ENCODE results near the gene LPAR3.

The LPAR3 gene

DNA sequence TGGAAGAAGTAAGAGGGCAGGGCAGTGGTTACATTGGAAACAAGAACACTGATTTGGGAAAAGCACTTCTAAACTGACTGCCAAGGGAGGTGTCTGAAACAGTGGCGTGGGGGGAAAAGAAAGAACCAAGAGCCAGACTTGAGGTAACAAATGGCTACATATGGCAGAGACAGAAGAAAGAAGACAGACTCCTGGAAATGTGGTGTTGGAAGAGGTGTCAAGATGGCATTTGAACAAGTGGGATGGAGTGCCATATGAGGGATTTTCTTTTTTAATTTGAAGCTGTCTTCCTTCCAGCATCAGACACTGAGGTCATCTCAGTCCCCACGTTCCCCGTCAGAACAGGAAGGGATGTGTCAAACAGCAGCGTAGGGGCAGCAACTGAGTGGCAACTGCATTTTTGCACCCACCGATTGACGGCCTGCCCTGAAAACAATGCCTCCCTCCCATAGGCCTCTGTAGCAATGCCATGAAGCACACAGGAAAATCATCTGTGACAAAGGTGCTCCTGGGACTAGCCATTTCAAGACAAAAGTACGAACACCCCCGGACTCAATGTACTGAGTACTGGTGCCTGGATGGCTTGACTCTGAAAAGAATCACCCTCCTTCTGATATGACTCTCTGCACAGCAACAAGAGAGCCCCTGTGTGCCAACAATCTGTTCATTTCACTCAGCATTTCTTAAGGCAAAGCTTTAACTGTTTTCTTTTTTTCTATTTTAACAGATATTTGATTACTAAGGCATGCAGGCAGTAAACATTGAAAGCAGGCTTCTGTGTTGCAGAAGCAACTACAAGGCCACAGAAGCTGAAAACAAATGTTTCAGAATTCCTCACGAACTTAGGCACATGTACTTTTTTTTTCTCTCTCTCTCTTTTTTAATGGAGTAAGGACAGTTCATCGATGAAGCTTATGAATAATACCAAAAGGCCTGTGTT, 37.0 kb downstream of the LPAR3 start:
- DNase-seq: no peak

DNA sequence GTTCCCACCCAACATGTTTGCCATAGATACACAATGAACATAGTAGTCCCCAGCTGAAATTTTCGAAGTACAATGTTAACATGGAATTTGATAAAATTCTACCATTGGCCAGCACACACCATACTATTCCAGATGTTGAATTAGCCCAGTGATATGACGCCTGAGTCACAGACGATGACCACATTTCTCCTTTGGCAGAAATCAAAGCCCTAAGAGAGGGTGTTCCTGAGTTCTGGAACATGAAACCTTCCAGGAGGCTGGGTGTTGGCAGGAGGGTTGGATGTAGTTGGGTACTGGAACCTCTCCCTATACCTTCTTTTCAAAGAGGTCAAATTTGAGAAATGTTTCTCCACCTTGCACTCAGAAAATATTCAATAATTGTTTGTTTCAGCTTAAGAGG, 37.8 kb downstream of the LPAR3 start:
- no peak for DNase-seq

- no peak for DNase-seq
Observed at GRCh38 chr1:84853741-84854721, 39.0 kb downstream of the LPAR3 start.

- DNase-seq: no peak
Observed at GRCh38 chr1:84851839-84852238, 41.2 kb downstream of the LPAR3 start.

DNA sequence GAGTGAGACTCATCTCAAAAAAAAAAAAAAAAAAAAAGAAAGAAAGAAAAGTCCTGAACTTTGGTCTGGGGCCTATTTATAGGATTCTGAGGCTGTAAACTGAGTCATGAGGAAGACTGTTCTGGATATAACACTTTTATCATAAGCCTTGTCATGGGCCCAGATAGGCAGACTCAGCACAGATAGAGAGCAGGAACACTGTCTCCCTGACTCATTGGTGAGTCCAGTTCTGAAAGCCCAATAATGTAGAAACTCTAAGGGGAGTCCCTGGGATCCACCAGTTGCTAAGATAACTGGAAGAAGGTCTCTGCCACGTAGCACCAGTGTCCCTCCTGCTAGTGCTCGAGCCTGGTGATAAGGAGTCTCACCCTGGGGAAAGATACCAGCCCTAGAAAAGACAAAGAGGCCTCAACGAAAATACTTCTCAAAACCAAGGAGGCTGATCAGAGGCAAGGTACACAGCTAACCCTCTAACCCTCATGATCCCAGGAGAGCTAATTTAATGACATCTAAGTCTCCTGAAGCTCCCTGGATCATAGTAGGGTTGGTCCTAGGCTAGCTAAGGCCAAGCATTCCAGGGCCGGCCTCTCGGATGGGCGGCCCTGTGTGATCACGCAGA, 43.5 kb downstream of the LPAR3 start:
- DNase-seq: no peak

GRCh38 chr1:84847253-84848250, 45.5 kb downstream of the LPAR3 start:
- DNase-seq: no peak

DNA sequence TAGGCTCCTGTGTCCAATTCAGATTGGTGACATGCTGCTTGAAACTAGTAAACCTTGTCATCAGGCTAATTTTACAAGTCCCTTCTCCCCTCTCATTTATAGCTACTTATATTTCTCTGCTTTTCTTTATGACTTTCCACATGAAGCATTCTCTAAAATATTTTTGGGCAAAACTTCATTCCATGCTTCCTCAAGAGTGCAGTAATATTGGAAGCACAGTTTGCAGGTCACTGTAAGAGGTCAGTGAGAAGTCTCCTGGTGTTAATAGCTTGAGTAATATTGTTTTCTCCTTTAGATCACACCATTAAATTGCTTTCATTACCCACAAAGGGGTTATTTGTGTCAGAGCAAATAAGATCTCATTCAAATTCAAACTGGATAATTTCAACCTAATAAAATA, 46.6 kb downstream of the LPAR3 start:
- no peak for DNase-seq

DNA sequence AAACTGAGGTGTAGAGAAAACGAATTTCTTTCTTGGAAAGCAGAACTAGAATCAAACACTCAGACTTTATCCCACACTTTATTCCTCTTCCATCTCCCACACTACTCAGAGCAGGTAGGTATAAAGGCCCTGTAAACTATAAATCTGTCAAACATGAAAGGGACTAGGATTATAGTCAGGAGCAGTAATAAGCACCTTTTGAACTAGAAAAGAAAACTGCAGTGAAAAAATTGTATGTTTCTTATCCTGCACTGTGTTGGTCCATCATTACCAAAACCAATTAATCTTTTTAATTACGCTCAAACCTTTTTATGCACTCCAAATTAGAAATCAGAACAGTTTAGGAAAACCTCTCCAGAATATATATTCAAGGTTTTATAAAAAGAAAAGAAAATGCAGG, 47.6 kb downstream of the LPAR3 start:
- DNase-seq: no peak

DNA sequence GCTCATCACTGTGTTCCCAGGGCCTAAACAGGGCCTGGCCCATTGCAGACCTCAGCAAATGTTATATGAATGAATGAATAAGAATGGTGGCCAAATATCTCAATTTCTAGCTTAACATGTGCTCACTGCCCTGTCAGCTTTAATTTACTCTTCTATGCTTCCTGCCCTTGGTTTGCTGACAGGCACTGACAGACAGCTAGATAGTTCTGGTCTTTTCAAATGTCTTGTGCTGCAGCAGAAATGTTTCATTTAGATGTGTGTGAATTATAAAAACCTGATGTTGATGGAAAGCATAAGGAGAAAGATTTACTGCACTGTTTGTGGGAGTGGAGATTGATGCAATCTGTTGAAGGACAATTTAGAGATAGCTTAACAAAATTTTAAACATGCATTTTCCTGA, 48.9 kb downstream of the LPAR3 start:
- DNase-seq: no peak

DNA sequence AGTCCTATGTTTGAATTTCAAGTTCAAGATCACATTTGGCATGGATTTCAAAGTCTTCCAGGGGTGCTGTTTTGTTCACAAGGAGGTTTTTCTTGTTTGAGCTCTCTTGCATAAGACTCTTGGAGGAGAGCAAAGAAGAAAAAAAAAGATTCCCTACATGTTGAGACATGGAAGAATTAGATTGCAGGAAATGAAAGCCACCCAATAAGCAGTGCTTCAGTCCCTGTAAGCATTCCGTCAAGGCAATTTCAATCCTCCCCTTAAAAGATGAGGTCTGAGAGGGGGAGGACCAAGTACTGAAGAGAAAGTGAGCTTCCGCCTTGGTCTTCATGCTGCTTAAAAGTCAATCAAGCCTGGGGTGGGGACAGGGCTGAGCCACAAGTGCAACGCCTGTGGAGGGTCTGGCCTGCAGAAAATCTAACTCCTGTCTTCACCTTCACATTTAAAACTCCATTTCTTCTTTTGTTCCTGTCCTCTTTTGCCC, 50.2 kb downstream of the LPAR3 start:
- no peak for DNase-seq

GRCh38 chr1:84841971-84842370, 51.0 kb downstream of the LPAR3 start:
- no peak for DNase-seq

DNA sequence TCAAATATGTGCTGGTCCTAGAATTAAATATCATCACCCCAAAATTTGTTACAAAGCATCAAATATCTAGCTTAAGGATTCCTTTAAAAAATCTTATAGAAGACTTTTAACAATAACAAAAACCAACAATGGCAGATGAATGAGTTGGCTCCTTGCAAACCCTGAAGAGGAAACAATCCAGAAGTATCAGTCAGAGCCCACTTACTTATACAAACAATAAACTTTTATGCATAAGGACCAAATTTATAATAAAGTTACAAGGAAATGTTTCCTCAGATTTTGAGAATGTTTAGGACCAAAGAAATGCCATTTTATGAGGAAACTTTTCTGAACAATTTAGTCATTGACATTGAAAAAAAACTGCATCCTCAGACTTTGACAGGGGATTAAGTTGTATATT, 52.7 kb downstream of the LPAR3 start:
- no peak for DNase-seq

DNA sequence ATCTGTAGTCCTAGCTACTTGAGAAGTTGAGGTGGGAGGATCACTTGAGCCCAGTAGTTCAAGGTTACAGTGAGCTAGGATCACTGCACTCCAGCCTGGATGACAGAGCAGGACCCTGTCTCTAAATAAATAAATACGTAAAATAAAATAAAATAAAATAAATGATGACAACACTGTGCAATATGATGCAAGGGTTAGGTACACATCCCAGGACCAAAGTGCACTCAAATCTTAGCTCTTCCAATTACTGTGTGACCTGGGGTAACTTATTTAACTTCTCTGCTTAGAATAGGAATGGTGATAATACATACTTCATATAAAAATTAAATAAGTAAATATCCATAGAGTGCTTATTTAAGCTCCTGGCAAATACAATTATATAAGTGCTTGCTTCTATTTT, 53.5 kb downstream of the LPAR3 start:
- DNase-seq: no peak

GRCh38 chr1:84836145-84836544, 56.9 kb downstream of the LPAR3 start:
- no peak for DNase-seq

DNA sequence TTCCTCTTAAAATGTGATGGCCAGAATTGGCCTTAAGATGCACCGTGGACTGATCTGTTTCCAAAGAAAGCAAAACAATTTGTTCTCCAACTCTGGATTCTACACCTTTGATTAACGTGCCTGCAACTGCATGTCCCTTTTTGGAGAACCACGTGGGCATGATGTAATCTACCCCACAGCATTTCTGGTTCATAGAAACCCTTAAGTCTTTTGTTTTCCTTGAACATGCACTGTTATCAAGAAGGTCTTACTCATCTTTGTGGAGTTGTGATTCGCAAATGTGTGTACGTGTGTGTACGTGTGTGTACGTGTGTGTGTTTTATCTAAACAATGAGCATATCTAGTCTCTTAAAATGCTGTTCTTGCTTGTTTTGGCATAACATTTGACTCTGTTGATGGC, 57.8 kb downstream of the LPAR3 start:
- DNase-seq: no peak

DNA sequence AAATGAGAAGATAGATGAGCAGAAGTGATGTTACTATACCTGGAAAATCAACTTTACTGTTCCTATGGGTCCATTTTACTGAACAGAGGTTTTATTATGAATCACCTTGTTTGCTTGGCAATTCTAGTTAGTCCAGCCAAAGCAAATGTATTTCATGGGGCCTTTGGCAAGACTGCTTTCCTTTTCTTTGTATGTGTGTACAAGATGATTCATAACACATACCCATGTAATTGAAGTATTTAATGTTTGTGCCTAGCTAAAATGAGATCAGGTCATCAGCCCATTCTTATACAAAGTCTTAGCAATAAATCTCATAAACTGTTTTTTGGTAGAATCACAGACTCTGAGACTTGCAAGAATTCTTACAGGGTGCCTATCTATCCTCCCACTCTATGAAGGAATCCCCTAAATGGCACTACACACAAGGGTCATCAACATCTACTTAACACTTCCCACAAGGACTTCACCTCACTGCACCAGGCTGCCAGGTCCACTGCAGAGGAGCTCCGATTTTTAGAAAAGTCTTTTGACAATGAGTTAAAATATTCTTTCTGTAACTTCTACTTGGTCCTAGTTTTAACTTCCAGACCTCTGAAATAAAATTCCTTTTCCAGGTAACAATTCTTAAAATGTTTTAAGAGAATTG, 58.5 kb downstream of the LPAR3 start:
- DNase-seq: no peak

DNA sequence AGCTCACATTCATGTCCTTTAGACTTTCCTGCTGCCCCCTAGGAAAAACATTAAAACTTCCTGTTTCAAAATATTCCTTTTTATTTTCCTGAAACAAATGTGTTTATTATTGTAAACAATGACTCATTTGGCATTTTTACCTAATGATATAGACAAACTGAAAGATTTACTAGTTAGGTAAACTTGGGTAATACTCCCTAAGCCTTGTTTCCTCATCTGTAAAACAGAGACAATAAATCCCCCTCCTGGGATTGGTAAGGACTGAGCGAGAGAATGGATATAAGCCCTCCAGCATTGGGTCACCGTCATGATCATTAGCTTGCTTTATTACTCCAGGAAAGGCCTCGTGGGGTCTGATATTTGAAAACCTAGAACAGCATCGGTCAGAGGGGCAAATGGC, 59.8 kb downstream of the LPAR3 start:
- DNase-seq: no peak

DNA sequence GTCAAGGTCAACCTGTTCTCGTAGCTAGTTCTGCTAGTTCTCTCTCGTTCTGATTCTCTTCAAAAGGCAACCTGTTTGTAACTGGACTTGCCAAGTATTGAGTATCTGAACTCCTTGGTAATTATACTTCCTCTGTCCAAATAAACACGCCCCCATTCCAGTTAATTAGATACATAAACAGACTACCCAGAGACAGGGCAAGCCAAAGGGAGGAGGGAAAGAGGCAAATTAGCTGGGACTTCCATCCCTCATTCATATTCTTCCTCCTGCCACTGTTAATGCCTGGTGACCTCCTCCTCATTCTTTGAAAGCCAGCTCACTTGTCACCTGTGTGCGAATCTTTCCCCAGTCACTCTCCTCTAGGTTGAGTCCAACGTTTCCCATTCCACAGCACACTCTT, 62.9 kb downstream of the LPAR3 start:
- DNase-seq: no peak

DNA sequence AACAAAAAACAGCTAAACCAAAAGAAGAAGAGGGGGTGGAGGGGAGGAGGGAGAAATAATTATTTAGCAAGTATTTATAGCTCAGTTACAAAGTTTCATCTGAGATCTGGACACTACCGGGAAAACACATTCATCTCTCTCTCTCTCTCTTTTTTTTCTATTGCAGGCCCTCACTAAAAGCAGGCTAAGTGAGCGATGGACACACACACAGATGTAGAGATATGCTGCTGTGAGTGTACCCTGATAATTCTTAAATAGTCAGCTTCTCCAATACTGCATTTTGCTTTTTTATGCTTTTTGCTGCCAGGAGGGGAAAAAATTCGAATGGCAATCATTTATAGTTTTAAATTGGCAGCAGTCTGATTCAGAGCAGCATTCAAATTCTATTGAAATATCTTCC, 65.0 kb downstream of the LPAR3 start:
- no peak for DNase-seq

DNA sequence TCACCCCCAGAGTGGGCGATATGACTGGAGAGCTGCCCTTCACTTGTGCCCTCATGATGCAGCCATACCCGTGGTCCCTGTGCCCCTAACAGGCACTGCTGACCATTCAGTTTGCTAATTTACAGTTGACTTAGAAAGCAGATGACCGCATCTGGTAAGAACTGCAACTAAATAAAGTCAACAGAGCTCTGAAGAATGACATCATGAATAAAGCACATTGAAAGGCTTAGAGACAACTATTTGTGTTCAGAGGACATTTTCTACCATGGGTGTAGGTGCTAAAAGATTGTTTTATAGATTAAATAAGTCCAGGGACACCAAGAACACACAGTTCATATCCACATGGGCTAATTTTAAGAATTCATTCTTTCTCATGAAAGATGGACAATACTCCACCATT, 65.5 kb downstream of the LPAR3 start:
- no peak for DNase-seq

DNA sequence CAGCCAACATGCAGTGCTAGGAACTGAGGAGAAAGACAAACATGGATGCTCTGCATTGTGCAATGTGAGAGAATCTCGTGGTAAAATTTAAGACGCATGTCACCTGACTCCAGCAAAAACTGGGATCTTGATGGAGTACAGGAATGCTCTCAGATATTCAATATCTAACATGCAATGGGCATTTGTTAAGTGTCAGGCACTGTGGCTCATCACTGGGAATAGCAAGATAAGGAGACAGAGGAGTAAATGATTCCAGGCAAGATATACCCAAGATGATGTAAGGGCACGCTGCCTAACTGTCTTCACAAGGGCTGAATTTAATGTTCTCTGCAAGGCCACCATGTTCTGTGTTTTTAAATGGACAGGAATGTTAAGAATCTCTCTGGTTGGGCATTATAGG, 67.8 kb downstream of the LPAR3 start:
- no peak for DNase-seq
